Brain microvascular endothelial cell (primary cell): ENCODE results near the gene ZDHHC11B.
A peak's percentile ranks its signal among the peaks of the same experiment; 100 is the strongest.
"Not testable (repeated sequence)": the region's sequence is repeated elsewhere in the genome, so short reads cannot be mapped to it uniquely, and the experiment has no call there.

Experiments
- DNase-seq: peaks from one replicate; pipeline ENCODE4 v3.0.0-alpha.2; 2020
- H3K27ac ChIP-seq: fragments of 250-450 bp; sonication (Bioruptor Pico); 2 replicates; pipeline ENCODE4 v1.5.1; 2020; ENCODE audit warnings: mild to moderate bottlenecking, moderate library complexity
- H3K27me3 ChIP-seq: fragments of 250-450 bp; sonication (Bioruptor Pico); replicated peaks from 2 replicates; pipeline ENCODE4 v1.5.1; 2020; ENCODE audit warnings: mild to moderate bottlenecking
- H3K36me3 ChIP-seq: fragments of 250-450 bp; sonication (Bioruptor Pico); replicated peaks from 2 replicates; pipeline ENCODE4 v1.5.1; 2020; ENCODE audit warnings: mild to moderate bottlenecking
- H3K4me3 ChIP-seq: 2 replicates; pipeline ENCODE4 v1.5.1; 2011; ENCODE audit warnings: low read depth, mild to moderate bottlenecking, control low read depth, low read length, moderate library complexity
- in situ Hi-C: cut with HindIII; loops from 2 replicates; pipeline ENCODE4 v1.10.0; 2017; ENCODE audit warnings: low sequenced_read_pairs, low pct_ligation_motif_present
- TF ChIP-seq, protein P1 (sequence below): IDR thresholded peaks from 2 replicates; pipeline ENCODE4 v1.5.1; 2011; ENCODE audit warnings: low read depth, mild to moderate bottlenecking, moderate library complexity, low read length, control low read depth, inconsistent platforms; ENCODE audit errors: missing control alignments

Gene ZDHHC11B, protein sequence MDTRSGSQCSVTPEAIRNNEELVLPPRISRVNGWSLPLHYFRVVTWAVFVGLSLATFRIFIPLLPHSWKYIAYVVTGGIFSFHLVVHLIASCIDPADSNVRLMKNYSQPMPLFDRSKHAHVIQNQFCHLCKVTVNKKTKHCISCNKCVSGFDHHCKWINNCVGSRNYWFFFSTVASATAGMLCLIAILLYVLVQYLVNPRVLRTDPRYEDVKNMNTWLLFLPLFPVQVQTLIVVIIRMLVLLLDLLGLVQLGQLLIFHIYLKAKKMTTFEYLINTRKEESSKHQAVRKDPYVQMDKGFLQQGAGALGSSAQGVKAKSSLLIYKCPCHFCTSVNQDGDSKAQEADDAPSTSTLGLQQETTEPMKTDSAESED

DNA sequence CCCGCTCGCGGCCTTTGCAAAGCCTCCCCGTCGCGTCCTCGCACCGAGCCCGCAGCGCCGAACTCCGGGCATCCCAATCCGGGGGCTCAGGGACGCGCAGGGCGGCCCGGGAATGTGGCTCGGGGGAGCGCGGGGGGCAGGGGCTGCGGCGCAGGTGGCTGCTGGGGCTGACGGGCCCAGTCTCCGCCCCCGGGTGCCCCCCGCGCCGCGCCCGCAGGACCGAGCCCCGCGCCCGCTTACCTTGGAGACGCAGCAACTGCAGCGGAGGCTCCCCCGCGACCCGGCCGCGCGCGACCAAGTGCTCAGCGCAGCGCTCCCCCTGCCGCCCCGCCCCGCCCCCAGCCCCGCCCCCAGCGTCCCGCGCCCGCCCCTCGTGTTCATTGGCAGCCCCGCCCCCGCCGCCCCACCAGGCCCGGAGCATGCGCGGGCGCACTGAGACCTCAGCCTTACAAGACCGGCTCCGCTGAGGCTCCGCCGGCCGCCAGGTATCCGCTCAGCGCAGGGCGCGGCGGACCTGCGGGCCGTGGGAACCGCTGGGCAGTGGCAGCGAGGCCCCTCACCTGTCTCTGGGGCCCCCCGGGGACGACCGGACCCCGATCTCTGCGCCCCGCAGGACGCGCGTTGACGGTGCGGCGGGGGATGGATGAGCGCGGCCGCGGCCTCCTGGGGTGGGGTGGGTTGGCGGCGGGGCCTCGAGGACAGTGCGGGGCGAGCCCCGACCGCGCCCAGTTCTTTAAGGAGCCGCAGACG is at the start of gene ZDHHC11B:
Gene ZDHHC11B (minus strand): TSS at position 302 of the 750 bp plus-strand sequence. CDS start 17,810 bp downstream, outside the sequence.
- H3K27ac ChIP-seq, in situ Hi-C loops, H3K27me3 ChIP-seq, H3K36me3 ChIP-seq: not testable (repeated sequence)
- DNase-seq: peak; percentile 64
- peak within 1 kb of the TSS; percentile 41 for H3K4me3 ChIP-seq

GRCh38 chr5:834013-834412 is 49.5 kb upstream of the ZDHHC11B start:
- H3K4me3 ChIP-seq, H3K27ac ChIP-seq, H3K27me3 ChIP-seq, H3K36me3 ChIP-seq, DNase-seq, in situ Hi-C loops: not testable (repeated sequence)

GRCh38 chr5:828194-828593 is 43.7 kb upstream of the ZDHHC11B start:
- DNase-seq, in situ Hi-C loops, H3K4me3 ChIP-seq, H3K36me3 ChIP-seq, H3K27ac ChIP-seq, H3K27me3 ChIP-seq: not testable (repeated sequence)

- H3K27ac ChIP-seq, H3K4me3 ChIP-seq, H3K36me3 ChIP-seq, H3K27me3 ChIP-seq, DNase-seq, in situ Hi-C loops: not testable (repeated sequence)
Measured at GRCh38 chr5:825544-825943, 41.0 kb upstream of the ZDHHC11B start.

- no peak overlapping the region for H3K27ac ChIP-seq
- DNase-seq: no peak
- H3K27me3 ChIP-seq: no peaks in the 10 kb centered on the region
- in situ Hi-C loops: no loop called here
- TF ChIP-seq, protein P1, sequence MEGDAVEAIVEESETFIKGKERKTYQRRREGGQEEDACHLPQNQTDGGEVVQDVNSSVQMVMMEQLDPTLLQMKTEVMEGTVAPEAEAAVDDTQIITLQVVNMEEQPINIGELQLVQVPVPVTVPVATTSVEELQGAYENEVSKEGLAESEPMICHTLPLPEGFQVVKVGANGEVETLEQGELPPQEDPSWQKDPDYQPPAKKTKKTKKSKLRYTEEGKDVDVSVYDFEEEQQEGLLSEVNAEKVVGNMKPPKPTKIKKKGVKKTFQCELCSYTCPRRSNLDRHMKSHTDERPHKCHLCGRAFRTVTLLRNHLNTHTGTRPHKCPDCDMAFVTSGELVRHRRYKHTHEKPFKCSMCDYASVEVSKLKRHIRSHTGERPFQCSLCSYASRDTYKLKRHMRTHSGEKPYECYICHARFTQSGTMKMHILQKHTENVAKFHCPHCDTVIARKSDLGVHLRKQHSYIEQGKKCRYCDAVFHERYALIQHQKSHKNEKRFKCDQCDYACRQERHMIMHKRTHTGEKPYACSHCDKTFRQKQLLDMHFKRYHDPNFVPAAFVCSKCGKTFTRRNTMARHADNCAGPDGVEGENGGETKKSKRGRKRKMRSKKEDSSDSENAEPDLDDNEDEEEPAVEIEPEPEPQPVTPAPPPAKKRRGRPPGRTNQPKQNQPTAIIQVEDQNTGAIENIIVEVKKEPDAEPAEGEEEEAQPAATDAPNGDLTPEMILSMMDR: no peak
- H3K4me3 ChIP-seq: no peak overlapping the region
- H3K36me3 ChIP-seq: no peaks in the 10 kb centered on the region
Measured at GRCh38 chr5:821504-821903, 37.0 kb upstream of the ZDHHC11B start.

- in situ Hi-C loops: no loop called here
- H3K27ac ChIP-seq: no peak overlapping the region
- H3K4me3 ChIP-seq: no peak overlapping the region
- H3K27me3 ChIP-seq: no peaks in the 10 kb centered on the region
- TF ChIP-seq, protein P1: no peak
- no peaks in the 10 kb centered on the region for H3K36me3 ChIP-seq
- DNase-seq: no peak
Measured at GRCh38 chr5:820245-820644, 35.7 kb upstream of the ZDHHC11B start.

DNA sequence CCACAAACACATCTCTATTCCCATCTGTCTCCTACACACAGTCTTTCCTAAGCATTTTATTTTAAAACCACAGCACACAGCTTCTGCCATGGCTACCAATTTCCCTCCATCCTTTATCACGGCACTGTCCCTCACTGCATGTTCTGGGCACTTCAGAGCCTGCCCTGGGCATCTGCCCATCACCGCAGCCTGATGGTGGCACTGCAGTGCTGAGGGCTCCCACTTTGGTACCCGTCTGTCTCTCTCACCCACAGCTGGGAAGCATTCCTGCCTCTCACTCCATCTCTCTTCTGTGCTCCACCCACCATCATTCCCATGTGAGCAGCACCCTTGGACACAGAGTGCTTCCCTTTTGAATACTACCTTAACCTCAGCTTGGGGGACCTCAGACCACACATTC is 34.5 kb upstream of the ZDHHC11B start:
- in situ Hi-C loops: no loop called here
- Histone ChIP-seq H3K36me3 (no peaks in the 10 kb centered on the region), H3K27ac (no peak overlapping the region), H3K4me3 (no peak overlapping the region), H3K27me3 (no peaks in the 10 kb centered on the region)
- TF ChIP-seq, protein P1: no peak
- no peak for DNase-seq
